Astrocyte (in vitro differentiated cells and primary cell): Measurements from ENCODE around the gene TTPAL. TPM values are rescaled to one million over a fixed set of nuclear protein-coding genes. Genes with fewer than 3 reads are reported as not detected.

ENCODE experiments used
- DNase-seq: peaks from one replicate; pipeline ENCODE4 v3.0.0-alpha.2; 2010; ENCODE audit warnings: low read depth
- FAIRE-seq: peaks from 2 replicates; lab custom pipeline; 2011; peaks lifted over from hg19 to GRCh38; lab: Jason Lieb, UNC
- H2AFZ ChIP-seq: 2 replicates; pipeline ENCODE4 v1.6.0; 2012; ENCODE audit warnings: low read depth, low read length, inconsistent platforms
- H3K27ac ChIP-seq: 2 replicates; pipeline ENCODE4 v1.5.1; 2011; ENCODE audit warnings: low read depth, low read length, inconsistent platforms
- H3K27me3 ChIP-seq: 2 replicates; pipeline ENCODE4 v1.6.0; 2011; ENCODE audit warnings: low read length, inconsistent platforms; ENCODE audit not compliant: insufficient read depth
- H3K36me3 ChIP-seq: 2 replicates; pipeline ENCODE4 v1.5.1; 2011; ENCODE audit warnings: low read length, inconsistent platforms; ENCODE audit not compliant: insufficient read depth
- H3K4me1 ChIP-seq: 2 replicates; pipeline ENCODE4 v1.5.1; 2011; ENCODE audit warnings: low read length, inconsistent platforms; ENCODE audit not compliant: insufficient read depth
- H3K4me2 ChIP-seq: 2 replicates; pipeline ENCODE4 v1.6.0; 2012; ENCODE audit warnings: low read length, inconsistent platforms
- H3K4me3 ChIP-seq: 2 replicates; pipeline ENCODE4 v1.5.1; 2011; ENCODE audit warnings: low read depth, mild to moderate bottlenecking, low read length, inconsistent platforms; ENCODE audit not compliant: insufficient read depth
- H3K79me2 ChIP-seq: 2 replicates; pipeline ENCODE4 v1.6.0; 2012; ENCODE audit warnings: mild to moderate bottlenecking, low read length, inconsistent platforms; ENCODE audit not compliant: insufficient read depth
- H3K9ac ChIP-seq: 2 replicates; pipeline ENCODE4 v1.6.0; 2012; ENCODE audit warnings: mild to moderate bottlenecking, low read length, inconsistent platforms
- H3K9me3 ChIP-seq: 2 replicates; pipeline ENCODE4 v1.5.1; 2012; ENCODE audit warnings: low read depth, mild to moderate bottlenecking, low read length, inconsistent platforms; ENCODE audit not compliant: insufficient read depth
- H4K20me1 ChIP-seq: 2 replicates; pipeline ENCODE4 v1.6.0; 2012; ENCODE audit warnings: low read length, inconsistent platforms; ENCODE audit not compliant: insufficient read depth
- H3K27ac Mint-ChIP-seq: one replicate; pipeline ENCODE4 v1.8.0; 2021; ENCODE audit warnings: mild to moderate bottlenecking, mixed read lengths; ENCODE audit not compliant: unreplicated experiment
- H3K27me3 Mint-ChIP-seq: one replicate; pipeline ENCODE4 v1.8.0; 2021; ENCODE audit warnings: low read depth, mixed read lengths; ENCODE audit not compliant: unreplicated experiment
- H3K36me3 Mint-ChIP-seq: one replicate; pipeline ENCODE4 v1.8.0; 2021; ENCODE audit warnings: low read depth, mixed read lengths; ENCODE audit not compliant: unreplicated experiment
- H3K4me1 Mint-ChIP-seq: one replicate; pipeline ENCODE4 v1.8.0; 2021; ENCODE audit warnings: low read depth, mixed read lengths; ENCODE audit not compliant: unreplicated experiment
- H3K4me3 Mint-ChIP-seq: one replicate; pipeline ENCODE4 v1.8.0; 2021; ENCODE audit warnings: mild to moderate bottlenecking, moderate library complexity, mixed read lengths; ENCODE audit not compliant: unreplicated experiment
- H3K9me3 Mint-ChIP-seq: one replicate; pipeline ENCODE4 v1.8.0; 2021; ENCODE audit warnings: mild to moderate bottlenecking, mixed read lengths; ENCODE audit not compliant: unreplicated experiment
- CTCF ChIP-seq: IDR thresholded peaks from 2 replicates; pipeline ENCODE4 v1.5.1; 2011; ENCODE audit warnings: low read depth, mild to moderate bottlenecking, inconsistent platforms, low read length, moderate library complexity; ENCODE audit not compliant: insufficient read depth
- EZH2 ChIP-seq: IDR thresholded peaks from 2 replicates; pipeline ENCODE4 v1.6.1; 2012; ENCODE audit warnings: mild to moderate bottlenecking, low read length, inconsistent platforms; ENCODE audit not compliant: insufficient read depth
- total RNA-seq: library from RNA; stranded (reverse); gene quantifications from 2 replicates; pipeline ENCODE4 v1.2.1, GENCODE V29; 2021

The TTPAL gene
- total RNA-seq, 1 donor from 2014 or later = 23.3 TPM

GRCh38 chr20:44428174-44429016 is 47.3 kb upstream of the TTPAL start:
- Mint-ChIP-seq H3K4me1 (no peaks in the 10 kb centered on the region), H3K9me3 (peaks cover 5% of the 10 kb centered on the region), H3K4me3 (no peak overlapping the region), H3K27ac (no peak overlapping the region), H3K27me3 (peaks cover 23% of the 10 kb centered on the region), H3K36me3 (no peaks in the 10 kb centered on the region)
- Histone ChIP-seq H4K20me1 (no peaks in the 10 kb centered on the region), H3K36me3 (no peaks in the 10 kb centered on the region), H3K4me2 (no peak overlapping the region), H3K79me2 (no peaks in the 10 kb centered on the region), H3K27ac (no peak overlapping the region), H3K4me3 (no peak overlapping the region), H3K27me3 (peaks cover 14% of the 10 kb centered on the region), H2AFZ (no peak overlapping the region), H3K9ac (no peak overlapping the region), H3K4me1 (no peaks in the 10 kb centered on the region), H3K9me3 (no peaks in the 10 kb centered on the region)
- no peak for FAIRE-seq
- DNase-seq = no peak
- TF ChIP-seq EZH2 (no peak), CTCF (no peak)

- no peak overlapping the region for H3K27ac Mint-ChIP-seq
- FAIRE-seq (no peak), DNase-seq (no peak)
- H3K27me3 ChIP-seq = peaks cover 19% of the 10 kb centered on the region
- H3K9me3 ChIP-seq = no peaks in the 10 kb centered on the region
- no peak overlapping the region for H3K27ac ChIP-seq
- H3K27me3 Mint-ChIP-seq = peaks cover 22% of the 10 kb centered on the region
- no peaks in the 10 kb centered on the region for H3K4me1 ChIP-seq
- H3K9me3 Mint-ChIP-seq = peaks cover 5% of the 10 kb centered on the region
- no peak overlapping the region for H3K4me2 ChIP-seq
- H3K9ac ChIP-seq = no peak overlapping the region
- TF ChIP-seq EZH2 (no peak), CTCF (no peak)
- H3K4me3 ChIP-seq = no peak overlapping the region
- H3K4me3 Mint-ChIP-seq = no peak overlapping the region
- H3K4me1 Mint-ChIP-seq = no peaks in the 10 kb centered on the region
- H3K36me3 Mint-ChIP-seq = no peaks in the 10 kb centered on the region
- no peaks in the 10 kb centered on the region for H3K36me3 ChIP-seq
- H2AFZ ChIP-seq = no peak overlapping the region
- no peaks in the 10 kb centered on the region for H3K79me2 ChIP-seq
- no peaks in the 10 kb centered on the region for H4K20me1 ChIP-seq
Measured at GRCh38 chr20:44429017-44429339, 46.7 kb upstream of the TTPAL start.
